Body of pancreas (tissue), 4 donors: ENCODE data around the gene MDFIC. TPM values are rescaled to one million over a fixed set of nuclear protein-coding genes. Genes with fewer than 3 reads are reported as not detected.

Experiments
- ATAC-seq: fragments of 150-250 bp; one replicate; pipeline ENCODE4 v1.9.1; 2016
- DNase-seq, 4 donors: peaks; one replicate each; pipeline ENCODE4 v3.0.0-alpha.2; 2019
- H3K27ac ChIP-seq, 4 donors: fragments of 200-600 bp; sonication (generic); 1 replicate in 3 of 4; 2 replicates in 1 of 4; pipeline versions ENCODE4 v1.5.1 to v1.6.1; 2016 to 2019; ENCODE audit warnings: mild to moderate bottlenecking in 1 of 4, mixed read lengths in 1 of 4, moderate library complexity in 1 of 4
- H3K27me3 ChIP-seq, 2 donors: fragments of 200-600 bp; sonication (generic); one replicate each; pipeline ENCODE4 v1.6.0; 2016; ENCODE audit warnings: mild to moderate bottlenecking in 1 of 2
- H3K36me3 ChIP-seq, 2 donors: fragments of 200-600 bp; sonication (generic); replicated peaks in 1 of 2; 2 replicates each; pipeline ENCODE4 v1.5.1; 2016; ENCODE audit warnings: low read depth in 2 of 2; ENCODE audit not compliant: insufficient read depth in 1 of 2
- H3K4me1 ChIP-seq: fragments of 200-600 bp; sonication (generic); one replicate; pipeline ENCODE4 v1.6.0; 2016
- H3K4me3 ChIP-seq, 2 donors: fragments of 200-600 bp; sonication (generic); 1 replicate in 1 of 2; 2 replicates in 1 of 2; pipeline ENCODE4 v1.5.1; 2016 to 2019
- H3K9me3 ChIP-seq, 3 donors: fragments of 200-600 bp; sonication (generic); 1 replicate in 2 of 3; 2 replicates in 1 of 3; pipeline ENCODE4 v1.5.1; 2016
- CTCF ChIP-seq, 7 experiments: fragments of 450-650 bp in 4 of 7; fragments of 200-600 bp in 3 of 7; sonication (generic) in 3 of 7; IDR thresholded peaks; one replicate each; pipeline ENCODE4 v1.5.1; 2016 to 2019; ENCODE audit warnings: antibody characterized with exemption in 7 of 7
- POLR2A ChIP-seq, 3 donors: fragments of 450-650 bp; IDR thresholded peaks; one replicate each; pipeline ENCODE4 v1.6.1; 2016; ENCODE audit warnings: antibody characterized with exemption in 3 of 3, mild to moderate bottlenecking in 2 of 3
- WGBS, 2 donors: methylation state at CpG; one replicate each; pipeline ENCODE4 v1.1.5; 2017; 5-methylcytosine and 5-hydroxymethylcytosine counted together
- intact Hi-C: fragments of 100-400 bp; cut with DNase I; formaldehyde crosslinking; loops from one replicate; pipeline ENCODE4 v1.15.1; 2023
- total RNA-seq, 2 donors: library from RNA; depleted of rRNA; stranded (reverse); fragments of >200 nt; gene quantifications; one replicate each; pipeline ENCODE4 v1.1.0, GENCODE V29; 2016

MDFIC gene
- total RNA-seq, 2 donors from 2014 or later = 12.5 to 35.3 TPM

DNA sequence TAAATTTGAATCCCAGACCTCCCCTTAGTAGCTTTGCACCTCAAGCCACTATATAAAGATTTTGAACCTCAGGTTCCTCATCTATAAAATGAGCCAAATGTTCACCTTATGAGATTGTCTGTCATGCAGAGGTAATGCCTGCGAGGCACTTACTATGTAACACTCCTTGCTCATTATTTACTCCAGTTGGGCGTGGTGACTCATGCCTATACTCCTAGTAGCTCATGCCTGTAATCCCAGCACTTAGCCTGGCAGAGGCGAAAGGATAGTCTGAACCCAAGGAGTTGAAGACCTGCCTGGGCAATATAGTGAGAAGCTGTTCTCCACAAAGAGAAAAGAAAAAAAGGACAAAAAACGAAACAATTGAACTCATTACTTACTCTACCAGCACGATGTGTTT is 82.2 kb downstream of the MDFIC start:
- TF ChIP-seq CTCF (IDR thresholded peaks at IDR 0.05) = no peak
- TF ChIP-seq POLR2A (IDR thresholded peaks at IDR 0.05) = no peak
- intact Hi-C loops = no loop called here
- no peak for ATAC-seq
- H3K36me3 ChIP-seq = no peaks in the 10 kb centered on the region
- H3K4me3 ChIP-seq = no peak overlapping the region
- H3K4me1 ChIP-seq = peaks cover 11% of the 10 kb centered on the region
- no peaks in the 10 kb centered on the region for H3K9me3 ChIP-seq
- no peak overlapping the region for H3K27ac ChIP-seq
- no peak for DNase-seq
- no peaks in the 10 kb centered on the region for H3K27me3 ChIP-seq
- WGBS, 2 donors = 90 to 94% methylated on average over 5 of the region's 5 CpGs

- Histone ChIP-seq H3K36me3 (no peaks in the 10 kb centered on the region), H3K9me3 (no peaks in the 10 kb centered on the region), H3K27ac (no peak overlapping the region), H3K4me1 (peaks cover 16% of the 10 kb centered on the region), H3K27me3 (no peaks in the 10 kb centered on the region), H3K4me3 (no peak overlapping the region)
- intact Hi-C loops = no loop called here
- WGBS, 2 donors = 84 to 98% methylated on average over 2 of the region's 2 CpGs
- no peak for ATAC-seq
- DNase-seq = no peak
- TF ChIP-seq CTCF (IDR thresholded peaks at IDR 0.05) (no peak), POLR2A (IDR thresholded peaks at IDR 0.05) (no peak)
Measured at GRCh38 chr7:115005251-115005650, 83.4 kb downstream of the MDFIC start.

DNA sequence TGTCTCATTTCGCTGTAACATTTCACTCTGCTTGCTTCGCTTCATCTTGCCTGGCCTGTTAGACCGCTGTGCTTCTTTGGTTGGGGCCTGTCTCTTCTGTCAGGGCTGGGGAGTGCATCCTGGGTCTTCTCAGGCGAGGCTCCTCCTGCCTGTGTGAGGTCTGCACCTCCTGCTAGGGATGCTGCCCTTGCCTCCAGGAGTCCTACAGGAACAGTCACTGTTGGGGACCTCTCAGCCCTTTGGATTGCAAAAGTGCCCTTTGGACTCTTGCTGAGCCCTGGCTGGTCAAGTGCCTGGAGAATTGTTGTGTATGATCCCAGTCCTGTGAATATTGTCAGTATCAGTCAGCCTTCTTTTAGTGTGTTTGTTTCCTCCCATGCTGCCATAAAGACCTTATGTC is 84.1 kb downstream of the MDFIC start:
- H3K36me3 ChIP-seq = no peaks in the 10 kb centered on the region
- H3K9me3 ChIP-seq = no peaks in the 10 kb centered on the region
- peak; percentile 48 for ATAC-seq
- DNase-seq = peak in 3 of 4 donors; percentile 5 to 16 (median 9)
- intact Hi-C loops = no loop called here
- WGBS, 2 donors = 71 to 77% methylated on average over 4 of the region's 4 CpGs
- TF ChIP-seq POLR2A (IDR thresholded peaks at IDR 0.05) = no peak
- TF ChIP-seq CTCF (IDR thresholded peaks at IDR 0.05) = no peak
- no peaks in the 10 kb centered on the region for H3K27me3 ChIP-seq
- H3K4me1 ChIP-seq = peaks cover 16% of the 10 kb centered on the region
- H3K27ac ChIP-seq = no peak overlapping the region
- no peak overlapping the region for H3K4me3 ChIP-seq

DNA sequence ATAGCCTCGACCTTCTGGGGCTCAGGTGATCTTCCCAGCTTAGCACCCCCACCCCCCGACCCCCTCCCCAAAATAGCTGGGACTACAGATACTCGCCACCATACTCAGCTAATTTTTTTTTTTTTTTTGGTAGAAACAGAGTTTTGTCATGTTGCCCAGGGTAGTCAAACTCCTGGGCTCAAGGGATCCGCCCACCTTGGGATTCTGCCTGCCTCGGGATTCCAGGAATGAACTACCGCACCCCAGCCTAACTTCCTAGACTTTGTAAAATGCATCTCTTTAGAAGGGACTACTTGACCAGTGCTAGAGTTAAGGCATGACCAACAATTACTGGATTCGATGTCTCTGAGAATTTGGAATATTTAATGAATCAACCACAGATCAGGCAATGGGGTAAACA is 85.9 kb downstream of the MDFIC start:
- H3K4me1 ChIP-seq = peaks cover 16% of the 10 kb centered on the region
- 81 to 87% methylated on average over 7 of the region's 7 CpGs for WGBS, 2 donors
- ATAC-seq (no peak), DNase-seq (no peak)
- no peaks in the 10 kb centered on the region for H3K9me3 ChIP-seq
- no peak overlapping the region for H3K4me3 ChIP-seq
- intact Hi-C loops = no loop called here
- no peak for TF ChIP-seq CTCF (IDR thresholded peaks at IDR 0.05)
- TF ChIP-seq POLR2A (IDR thresholded peaks at IDR 0.05) = no peak
- H3K27ac ChIP-seq = no peak overlapping the region
- H3K27me3 ChIP-seq = no peaks in the 10 kb centered on the region
- no peaks in the 10 kb centered on the region for H3K36me3 ChIP-seq

GRCh38 chr7:115008465-115009114 is 86.7 kb downstream of the MDFIC start:
- WGBS, 2 donors = 80% methylated on average over 8 of the region's 8 CpGs
- intact Hi-C loops = no loop called here
- H3K27ac ChIP-seq = no peak overlapping the region

More at GRCh38 chr7:115008465-115009114, 86.7 kb downstream of the MDFIC start:
- ATAC-seq = peak; percentile 62
- H3K36me3 ChIP-seq = no peaks in the 10 kb centered on the region
- DNase-seq = peak; percentile 16 to 65 (median 42)
- peaks cover 16% of the 10 kb centered on the region for H3K4me1 ChIP-seq
- TF ChIP-seq CTCF (IDR thresholded peaks at IDR 0.05) (no peak), POLR2A (IDR thresholded peaks at IDR 0.05) (no peak)
- no peak overlapping the region for H3K4me3 ChIP-seq
- no peaks in the 10 kb centered on the region for H3K9me3 ChIP-seq
- no peaks in the 10 kb centered on the region for H3K27me3 ChIP-seq
